Lung (tissue), 12 donors: ENCODE measurements around the gene PXDN. TPM values are rescaled to one million over a fixed set of nuclear protein-coding genes. Genes with fewer than 3 reads are reported as not detected.

ENCODE experiments used
- ATAC-seq: fragments of 200-7000 bp; cut with Tn5 transposase; one replicate; pipeline ENCODE4 v1.9.1; 2020; ENCODE audit warnings: moderate number of reproducible peaks; ENCODE audit not compliant: insufficient read depth, low FRiP score
- DNase-seq, 3 donors: peaks; one replicate each; pipeline ENCODE4 v3.0.0-alpha.2; 2013 to 2017
- H3K27ac ChIP-seq, 2 donors: one replicate each; pipeline ENCODE4 v1.5.1; 2013; ENCODE audit warnings: mild to moderate bottlenecking in 2 of 2, moderate library complexity in 2 of 2, control low read depth in 1 of 2, inconsistent platforms in 1 of 2, low read depth in 1 of 2, low read length in 1 of 2
- H3K27me3 ChIP-seq, 3 donors: one replicate each; pipeline ENCODE4 v1.5.1; 2013; ENCODE audit warnings: low read length in 2 of 3; ENCODE audit not compliant: control insufficient read depth in 3 of 3, insufficient read depth in 3 of 3
- H3K36me3 ChIP-seq, 4 donors: one replicate each; pipeline ENCODE4 v1.5.1; 2013; ENCODE audit warnings: low read length in 4 of 4, mild to moderate bottlenecking in 1 of 4, moderate library complexity in 1 of 4; ENCODE audit not compliant: control insufficient read depth in 4 of 4, insufficient read depth in 4 of 4
- H3K4me1 ChIP-seq, 5 donors: one replicate each; pipeline ENCODE4 v1.5.1; 2013; ENCODE audit warnings: low read length in 5 of 5, mild to moderate bottlenecking in 2 of 5, moderate library complexity in 1 of 5; ENCODE audit not compliant: control insufficient read depth in 5 of 5, insufficient read depth in 5 of 5
- H3K4me3 ChIP-seq: one replicate; pipeline ENCODE4 v1.5.1; 2013; ENCODE audit warnings: mild to moderate bottlenecking, control low read depth, moderate library complexity
- H3K9ac ChIP-seq, 2 donors: one replicate each; pipeline ENCODE4 v1.5.1; 2013; ENCODE audit warnings: low read length in 2 of 2, control low read depth in 1 of 2; ENCODE audit not compliant: insufficient read depth in 1 of 2
- H3K9me3 ChIP-seq, 4 donors: one replicate each; pipeline ENCODE4 v1.5.1; 2013; ENCODE audit warnings: low read length in 3 of 4, mild to moderate bottlenecking in 1 of 4, moderate library complexity in 1 of 4; ENCODE audit not compliant: control insufficient read depth in 4 of 4, insufficient read depth in 3 of 4
- CTCF ChIP-seq: IDR thresholded peaks from 2 replicates; pipeline ENCODE4 v1.5.1; 2012; ENCODE audit warnings: mild to moderate bottlenecking; ENCODE audit errors: control extremely low read depth, extremely low read depth
- WGBS, 2 donors: extraction: QIAGEN DNeasy Blood & Tissue Kit; methylation state at CpG; one replicate each; pipeline ENCODE4 v1.1.7; 2013; 5-methylcytosine and 5-hydroxymethylcytosine counted together
- polyA plus RNA-seq, 2 donors: library from polyadenylated mRNA; stranded (reverse); fragments of 200-250 nt; gene quantifications; one replicate each; pipeline ENCODE4 v1.2.1, GENCODE V29; 2013
- total RNA-seq, 2 donors: library from RNA; depleted of rRNA in 1 of 2; stranded (reverse); fragments of >200 nt in 1 of 2; gene quantifications; one replicate each; pipeline ENCODE4 v1.2.1, GENCODE V29; 2014 to 2021
- donor health status: control.
- donor health status: control.
- donor health status: Bipolar disorder and iron deficiency.
- donor health status: healthy.
- donor health status: DM: yes; HTN: yes; CAD: no.

Gene PXDN
- total and polyA plus RNA-seq, 4 donors = 10.6 to 198 (median 45.1) TPM

DNA sequence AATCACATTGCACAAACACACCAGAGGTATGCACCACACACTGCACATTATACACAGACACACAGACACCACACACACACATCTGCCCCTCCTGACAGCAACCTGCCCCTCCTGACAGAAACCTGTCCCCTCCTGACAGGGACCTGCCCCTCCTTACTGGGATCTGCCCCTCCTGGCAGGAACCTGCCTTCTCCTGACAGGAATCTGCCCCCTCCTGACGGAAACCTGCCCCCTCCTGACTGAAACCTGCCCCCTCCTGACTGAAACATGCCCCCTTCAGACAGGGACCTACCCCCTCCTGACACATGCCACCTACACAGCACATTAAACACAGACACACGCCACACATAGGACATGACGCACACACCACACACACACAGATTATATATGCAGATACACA, 88.9 kb downstream of the PXDN start:
- Histone ChIP-seq H3K9me3 (peaks cover 0 to 1% (median 0%) of the 10 kb centered on the region in 4 donors), H3K27ac (peak overlapping the region in 1 of 2 donors; percentile 48), H3K27me3 (no peaks in the 10 kb centered on the region), H3K4me3 (no peak overlapping the region), H3K36me3 (peaks cover 0 to 40% (median 22%) of the 10 kb centered on the region in 4 donors), H3K4me1 (peaks cover 0 to 47% (median 21%) of the 10 kb centered on the region in 5 donors), H3K9ac (no peak overlapping the region)
- DNase-seq (no peak), ATAC-seq (no peak)
- WGBS, 2 donors = 88 to 100% methylated on average over 3 of the region's 3 CpGs
- TF ChIP-seq CTCF = no peak

- Histone ChIP-seq H3K27ac (peak overlapping the region in 1 of 2 donors; percentile 48), H3K4me1 (peaks cover 0 to 47% (median 21%) of the 10 kb centered on the region in 5 donors), H3K36me3 (peaks cover 0 to 37% (median 17%) of the 10 kb centered on the region in 4 donors), H3K9ac (no peak overlapping the region), H3K27me3 (no peaks in the 10 kb centered on the region), H3K4me3 (no peak overlapping the region), H3K9me3 (peaks cover 0 to 5% (median 0%) of the 10 kb centered on the region in 4 donors)
- ATAC-seq (no peak), DNase-seq (no peak)
- 82 to 83% methylated on average over 8 of the region's 8 CpGs for WGBS, 2 donors
- no peak for TF ChIP-seq CTCF
Measured at GRCh38 chr2:1654696-1655374, 89.5 kb downstream of the PXDN start.

DNA sequence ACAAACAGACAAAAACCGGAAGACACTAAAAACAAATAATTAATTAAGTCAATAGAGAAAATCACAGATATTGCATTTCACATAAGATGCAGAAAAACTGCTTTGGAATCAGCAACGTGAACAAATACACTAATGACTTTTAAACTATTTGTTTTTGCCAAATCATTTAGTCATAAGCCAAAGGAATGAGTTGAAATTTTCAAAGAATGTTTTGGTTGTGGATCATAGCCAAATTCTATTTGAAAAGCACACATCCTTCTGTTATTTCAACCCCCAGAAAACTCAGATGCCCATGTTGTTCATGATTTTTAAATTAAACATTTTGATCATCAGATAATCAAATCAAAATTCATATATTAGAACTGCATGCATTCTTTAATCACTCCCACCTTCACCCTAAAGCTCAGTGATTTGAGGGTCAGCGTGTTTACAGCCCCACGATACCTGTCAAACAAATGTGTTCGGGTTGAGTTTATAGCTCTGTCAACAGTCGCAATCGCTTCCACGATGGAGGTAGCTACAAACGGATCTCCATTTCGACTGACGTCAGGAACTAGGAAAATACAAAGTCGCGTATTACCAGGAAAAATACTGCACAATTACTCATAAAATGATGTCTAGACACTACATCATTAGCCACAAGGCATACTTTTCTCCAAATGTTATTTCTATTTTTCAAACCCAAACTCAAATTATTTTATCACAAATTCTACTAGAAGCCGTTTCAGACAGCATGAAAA, 90.2 kb downstream of the PXDN start:
- H3K9ac ChIP-seq = no peak overlapping the region
- peaks cover 0 to 7% (median 0%) of the 10 kb centered on the region in 4 donors for H3K9me3 ChIP-seq
- peaks cover 0 to 38% (median 21%) of the 10 kb centered on the region in 4 donors for H3K36me3 ChIP-seq
- DNase-seq (peak in 2 of 3 donors; percentile 67 to 73), ATAC-seq (no peak)
- H3K27me3 ChIP-seq = no peaks in the 10 kb centered on the region
- peak overlapping the region in 1 of 2 donors; percentile 18 for H3K27ac ChIP-seq
- no peak for TF ChIP-seq CTCF
- 83 to 90% methylated on average over 14 of the region's 14 CpGs for WGBS, 2 donors
- peaks cover 0 to 47% (median 21%) of the 10 kb centered on the region in 5 donors for H3K4me1 ChIP-seq
- no peak overlapping the region for H3K4me3 ChIP-seq
